GM23338 (cell line): ENCODE data around the gene USP10.

Source experiments
- CREB1 ChIP-seq: fragments of 250-450 bp; sonication (Bioruptor Pico); IDR thresholded peaks from 2 replicates; pipeline ENCODE4 v1.5.0; 2020; ENCODE audit warnings: low read depth, mild to moderate bottlenecking, moderate library complexity
- ETS1 ChIP-seq: IDR thresholded peaks from 2 replicates; pipeline ENCODE4 v1.6.1; 2016; ENCODE audit warnings: antibody characterized with exemption
- EZH2 ChIP-seq: fragments of 200-600 bp; sonication (generic); IDR thresholded peaks from one replicate; pipeline ENCODE4 v1.8.0; 2017; ENCODE audit warnings: antibody characterized with exemption, mild to moderate bottlenecking, low read depth; ENCODE audit not compliant: unreplicated experiment
- EZH2phosphoT487 ChIP-seq: fragments of 200-600 bp; sonication (generic); IDR thresholded peaks from one replicate; pipeline ENCODE4 v1.8.1; 2018; ENCODE audit warnings: antibody characterized with exemption; ENCODE audit not compliant: unreplicated experiment
- JUNB ChIP-seq: IDR thresholded peaks from one replicate; pipeline ENCODE4 v1.6.1; 2016; ENCODE audit warnings: antibody characterized with exemption; ENCODE audit not compliant: unreplicated experiment
- NANOG ChIP-seq: IDR thresholded peaks from 2 replicates; pipeline ENCODE4 v1.6.1; 2016; ENCODE audit warnings: antibody characterized with exemption, borderline replicate concordance
- POLR2AphosphoS5 ChIP-seq: IDR thresholded peaks from 2 replicates; pipeline ENCODE4 v1.6.1; 2016; ENCODE audit warnings: antibody characterized with exemption, low read depth
- REST ChIP-seq: IDR thresholded peaks from one replicate; pipeline ENCODE4 v1.6.1; 2018; ENCODE audit warnings: antibody characterized with exemption; ENCODE audit not compliant: unreplicated experiment
- STAT1 ChIP-seq: IDR thresholded peaks from one replicate; pipeline ENCODE4 v1.6.1; 2016; ENCODE audit warnings: antibody characterized with exemption; ENCODE audit not compliant: unreplicated experiment
- ZNF114 ChIP-seq: fragments of 250-450 bp; sonication (Bioruptor Pico); IDR thresholded peaks from 2 replicates; pipeline ENCODE4 v1.5.0; 2020; ENCODE audit warnings: mild to moderate bottlenecking, moderate library complexity
- ZNF331 ChIP-seq: fragments of 250-450 bp; sonication (Bioruptor Pico); IDR thresholded peaks from 2 replicates; pipeline ENCODE4 v1.5.0; 2020; ENCODE audit warnings: low read depth, mild to moderate bottlenecking, moderate library complexity
- TF ChIP-seq, protein P1 (sequence below), 2 experiments: fragments of 200-600 bp in 1 of 2; sonication (generic) in 1 of 2; conservative IDR thresholded peaks; 2 replicates each; pipeline versions ENCODE4 v1.5.1 to v1.6.1; 2016 to 2017; ENCODE audit warnings: antibody characterized with exemption in 2 of 2, low read depth in 2 of 2, mild to moderate bottlenecking in 2 of 2, moderate library complexity in 1 of 2
- TF ChIP-seq, protein P2 (sequence below): fragments of 250-450 bp; sonication (Bioruptor Pico); IDR thresholded peaks from 2 replicates; pipeline ENCODE4 v1.5.0; 2020; ENCODE audit warnings: mild to moderate bottlenecking, moderate library complexity

GRCh38 chr16:84741340-84741830 is 41.6 kb downstream of the USP10 start:
- TF ChIP-seq, protein P1, sequence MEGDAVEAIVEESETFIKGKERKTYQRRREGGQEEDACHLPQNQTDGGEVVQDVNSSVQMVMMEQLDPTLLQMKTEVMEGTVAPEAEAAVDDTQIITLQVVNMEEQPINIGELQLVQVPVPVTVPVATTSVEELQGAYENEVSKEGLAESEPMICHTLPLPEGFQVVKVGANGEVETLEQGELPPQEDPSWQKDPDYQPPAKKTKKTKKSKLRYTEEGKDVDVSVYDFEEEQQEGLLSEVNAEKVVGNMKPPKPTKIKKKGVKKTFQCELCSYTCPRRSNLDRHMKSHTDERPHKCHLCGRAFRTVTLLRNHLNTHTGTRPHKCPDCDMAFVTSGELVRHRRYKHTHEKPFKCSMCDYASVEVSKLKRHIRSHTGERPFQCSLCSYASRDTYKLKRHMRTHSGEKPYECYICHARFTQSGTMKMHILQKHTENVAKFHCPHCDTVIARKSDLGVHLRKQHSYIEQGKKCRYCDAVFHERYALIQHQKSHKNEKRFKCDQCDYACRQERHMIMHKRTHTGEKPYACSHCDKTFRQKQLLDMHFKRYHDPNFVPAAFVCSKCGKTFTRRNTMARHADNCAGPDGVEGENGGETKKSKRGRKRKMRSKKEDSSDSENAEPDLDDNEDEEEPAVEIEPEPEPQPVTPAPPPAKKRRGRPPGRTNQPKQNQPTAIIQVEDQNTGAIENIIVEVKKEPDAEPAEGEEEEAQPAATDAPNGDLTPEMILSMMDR (conservative IDR thresholded peaks at IDR 0.05; ENCODE audit: low read depth in 2 of 2), result no peak
- no peak for TF ChIP-seq REST
- no peak for TF ChIP-seq CREB1 (CRISPR knock-in tag)
- TF ChIP-seq POLR2AphosphoS5, result no peak
- TF ChIP-seq EZH2, result no peak
- TF ChIP-seq, protein P2, sequence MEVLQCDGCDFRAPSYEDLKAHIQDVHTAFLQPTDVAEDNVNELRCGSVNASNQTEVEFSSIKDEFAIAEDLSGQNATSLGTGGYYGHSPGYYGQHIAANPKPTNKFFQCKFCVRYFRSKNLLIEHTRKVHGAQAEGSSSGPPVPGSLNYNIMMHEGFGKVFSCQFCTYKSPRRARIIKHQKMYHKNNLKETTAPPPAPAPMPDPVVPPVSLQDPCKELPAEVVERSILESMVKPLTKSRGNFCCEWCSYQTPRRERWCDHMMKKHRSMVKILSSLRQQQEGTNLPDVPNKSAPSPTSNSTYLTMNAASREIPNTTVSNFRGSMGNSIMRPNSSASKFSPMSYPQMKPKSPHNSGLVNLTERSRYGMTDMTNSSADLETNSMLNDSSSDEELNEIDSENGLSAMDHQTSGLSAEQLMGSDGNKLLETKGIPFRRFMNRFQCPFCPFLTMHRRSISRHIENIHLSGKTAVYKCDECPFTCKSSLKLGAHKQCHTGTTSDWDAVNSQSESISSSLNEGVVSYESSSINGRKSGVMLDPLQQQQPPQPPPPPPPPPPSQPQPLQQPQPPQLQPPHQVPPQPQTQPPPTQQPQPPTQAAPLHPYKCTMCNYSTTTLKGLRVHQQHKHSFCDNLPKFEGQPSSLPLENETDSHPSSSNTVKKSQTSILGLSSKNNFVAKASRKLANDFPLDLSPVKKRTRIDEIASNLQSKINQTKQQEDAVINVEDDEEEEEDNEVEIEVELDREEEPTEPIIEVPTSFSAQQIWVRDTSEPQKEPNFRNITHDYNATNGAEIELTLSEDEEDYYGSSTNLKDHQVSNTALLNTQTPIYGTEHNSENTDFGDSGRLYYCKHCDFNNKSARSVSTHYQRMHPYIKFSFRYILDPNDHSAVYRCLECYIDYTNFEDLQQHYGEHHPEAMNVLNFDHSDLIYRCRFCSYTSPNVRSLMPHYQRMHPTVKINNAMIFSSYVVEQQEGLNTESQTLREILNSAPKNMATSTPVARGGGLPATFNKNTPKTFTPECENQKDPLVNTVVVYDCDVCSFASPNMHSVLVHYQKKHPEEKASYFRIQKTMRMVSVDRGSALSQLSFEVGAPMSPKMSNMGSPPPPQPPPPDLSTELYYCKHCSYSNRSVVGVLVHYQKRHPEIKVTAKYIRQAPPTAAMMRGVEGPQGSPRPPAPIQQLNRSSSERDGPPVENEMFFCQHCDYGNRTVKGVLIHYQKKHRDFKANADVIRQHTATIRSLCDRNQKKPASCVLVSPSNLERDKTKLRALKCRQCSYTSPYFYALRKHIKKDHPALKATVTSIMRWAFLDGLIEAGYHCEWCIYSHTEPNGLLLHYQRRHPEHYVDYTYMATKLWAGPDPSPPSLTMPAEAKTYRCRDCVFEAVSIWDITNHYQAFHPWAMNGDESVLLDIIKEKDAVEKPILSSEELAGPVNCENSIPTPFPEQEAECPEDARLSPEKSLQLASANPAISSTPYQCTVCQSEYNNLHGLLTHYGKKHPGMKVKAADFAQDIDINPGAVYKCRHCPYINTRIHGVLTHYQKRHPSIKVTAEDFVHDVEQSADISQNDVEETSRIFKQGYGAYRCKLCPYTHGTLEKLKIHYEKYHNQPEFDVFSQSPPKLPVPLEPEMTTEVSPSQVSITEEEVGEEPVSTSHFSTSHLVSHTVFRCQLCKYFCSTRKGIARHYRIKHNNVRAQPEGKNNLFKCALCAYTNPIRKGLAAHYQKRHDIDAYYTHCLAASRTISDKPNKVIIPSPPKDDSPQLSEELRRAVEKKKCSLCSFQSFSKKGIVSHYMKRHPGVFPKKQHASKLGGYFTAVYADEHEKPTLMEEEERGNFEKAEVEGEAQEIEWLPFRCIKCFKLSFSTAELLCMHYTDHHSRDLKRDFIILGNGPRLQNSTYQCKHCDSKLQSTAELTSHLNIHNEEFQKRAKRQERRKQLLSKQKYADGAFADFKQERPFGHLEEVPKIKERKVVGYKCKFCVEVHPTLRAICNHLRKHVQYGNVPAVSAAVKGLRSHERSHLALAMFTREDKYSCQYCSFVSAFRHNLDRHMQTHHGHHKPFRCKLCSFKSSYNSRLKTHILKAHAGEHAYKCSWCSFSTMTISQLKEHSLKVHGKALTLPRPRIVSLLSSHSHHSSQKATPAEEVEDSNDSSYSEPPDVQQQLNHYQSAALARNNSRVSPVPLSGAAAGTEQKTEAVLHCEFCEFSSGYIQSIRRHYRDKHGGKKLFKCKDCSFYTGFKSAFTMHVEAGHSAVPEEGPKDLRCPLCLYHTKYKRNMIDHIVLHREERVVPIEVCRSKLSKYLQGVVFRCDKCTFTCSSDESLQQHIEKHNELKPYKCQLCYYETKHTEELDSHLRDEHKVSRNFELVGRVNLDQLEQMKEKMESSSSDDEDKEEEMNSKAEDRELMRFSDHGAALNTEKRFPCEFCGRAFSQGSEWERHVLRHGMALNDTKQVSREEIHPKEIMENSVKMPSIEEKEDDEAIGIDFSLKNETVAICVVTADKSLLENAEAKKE, result no peak
- no peak for TF ChIP-seq EZH2phosphoT487
- TF ChIP-seq NANOG, result no peak
- no peak for TF ChIP-seq STAT1
- no peak for TF ChIP-seq ZNF331 (CRISPR knock-in tag)
- TF ChIP-seq JUNB, result no peak
- TF ChIP-seq ETS1, result no peak
- no peak for TF ChIP-seq ZNF114
